ENCODE measurements around the gene TMEM45A.

TMEM45A gene

GRCh38 chr3:100456745-100457144 is 35.7 kb upstream of the TMEM45A start:
- H3K27ac ChIP-seq: no peak overlapping the region
- TF ChIP-seq ZFX (IDR thresholded peaks at IDR 0.05): no peak
- TF ChIP-seq, protein P1, sequence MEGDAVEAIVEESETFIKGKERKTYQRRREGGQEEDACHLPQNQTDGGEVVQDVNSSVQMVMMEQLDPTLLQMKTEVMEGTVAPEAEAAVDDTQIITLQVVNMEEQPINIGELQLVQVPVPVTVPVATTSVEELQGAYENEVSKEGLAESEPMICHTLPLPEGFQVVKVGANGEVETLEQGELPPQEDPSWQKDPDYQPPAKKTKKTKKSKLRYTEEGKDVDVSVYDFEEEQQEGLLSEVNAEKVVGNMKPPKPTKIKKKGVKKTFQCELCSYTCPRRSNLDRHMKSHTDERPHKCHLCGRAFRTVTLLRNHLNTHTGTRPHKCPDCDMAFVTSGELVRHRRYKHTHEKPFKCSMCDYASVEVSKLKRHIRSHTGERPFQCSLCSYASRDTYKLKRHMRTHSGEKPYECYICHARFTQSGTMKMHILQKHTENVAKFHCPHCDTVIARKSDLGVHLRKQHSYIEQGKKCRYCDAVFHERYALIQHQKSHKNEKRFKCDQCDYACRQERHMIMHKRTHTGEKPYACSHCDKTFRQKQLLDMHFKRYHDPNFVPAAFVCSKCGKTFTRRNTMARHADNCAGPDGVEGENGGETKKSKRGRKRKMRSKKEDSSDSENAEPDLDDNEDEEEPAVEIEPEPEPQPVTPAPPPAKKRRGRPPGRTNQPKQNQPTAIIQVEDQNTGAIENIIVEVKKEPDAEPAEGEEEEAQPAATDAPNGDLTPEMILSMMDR (conservative IDR thresholded peaks at IDR 0.05): no peak

- no peak for TF ChIP-seq ZFX (IDR thresholded peaks at IDR 0.05)
- TF ChIP-seq, protein P1 (conservative IDR thresholded peaks at IDR 0.05): no peak
- H3K27ac ChIP-seq: no peak overlapping the region
Measured at GRCh38 chr3:100457811-100458210, 34.6 kb upstream of the TMEM45A start.

DNA sequence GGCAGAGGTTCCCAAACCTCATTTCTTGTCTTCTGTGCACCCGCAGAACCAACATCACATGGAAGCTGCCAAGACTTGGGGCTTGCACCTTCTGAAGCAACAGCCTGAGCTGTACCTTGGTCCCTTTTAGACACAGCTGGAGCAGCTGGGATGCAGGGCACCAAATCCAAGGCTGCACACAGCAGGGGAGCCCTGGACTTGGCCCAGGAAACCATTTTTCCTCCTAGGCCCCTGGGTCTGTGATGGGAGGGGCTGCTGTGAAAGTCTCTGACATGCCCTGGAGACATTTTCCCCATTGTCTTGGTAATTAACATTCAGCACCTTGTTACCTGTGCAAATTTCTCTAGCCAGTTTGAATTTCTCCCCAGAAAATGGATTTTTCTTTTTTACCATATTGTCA is 33.6 kb upstream of the TMEM45A start:
- no peak overlapping the region for H3K27ac ChIP-seq
- TF ChIP-seq ZFX (IDR thresholded peaks at IDR 0.05): no peak
- TF ChIP-seq, protein P1 (conservative IDR thresholded peaks at IDR 0.05): no peak

- no peak for TF ChIP-seq ZFX (IDR thresholded peaks at IDR 0.05)
- TF ChIP-seq, protein P1 (conservative IDR thresholded peaks at IDR 0.05): peak; percentile 79
Measured at GRCh38 chr3:100463002-100463401, 29.4 kb upstream of the TMEM45A start.

DNA sequence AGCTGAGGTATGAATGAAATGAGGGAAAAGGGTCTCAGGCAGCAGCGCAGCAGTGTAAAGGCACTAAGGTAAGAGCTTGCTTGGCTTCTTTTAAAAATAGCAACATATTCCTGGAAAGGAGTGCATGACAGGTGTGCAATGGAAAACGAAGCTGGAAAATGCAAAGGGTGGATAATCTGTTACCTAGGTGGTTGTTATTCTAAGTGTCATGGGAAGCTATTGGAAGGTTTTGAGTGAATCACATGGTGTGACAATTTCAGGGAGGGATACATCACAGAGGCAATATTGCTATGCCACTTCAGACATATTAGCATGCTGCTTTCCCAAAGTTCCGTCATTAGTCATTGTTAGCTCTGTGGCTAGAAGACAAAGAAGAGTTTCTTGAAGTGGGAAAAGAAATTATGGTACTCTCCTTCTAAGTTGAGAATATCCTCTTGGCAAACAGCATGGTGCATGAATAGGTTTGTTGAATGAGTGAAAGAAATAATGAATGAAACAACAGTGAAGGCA is 28.7 kb upstream of the TMEM45A start:
- TF ChIP-seq ZFX (IDR thresholded peaks at IDR 0.05): no peak
- TF ChIP-seq, protein P1 (conservative IDR thresholded peaks at IDR 0.05): no peak
- H3K27ac ChIP-seq: no peak overlapping the region

More at GRCh38 chr3:100463002-100463401, 29.4 kb upstream of the TMEM45A start:
- no peak overlapping the region for H3K27ac ChIP-seq

DNA sequence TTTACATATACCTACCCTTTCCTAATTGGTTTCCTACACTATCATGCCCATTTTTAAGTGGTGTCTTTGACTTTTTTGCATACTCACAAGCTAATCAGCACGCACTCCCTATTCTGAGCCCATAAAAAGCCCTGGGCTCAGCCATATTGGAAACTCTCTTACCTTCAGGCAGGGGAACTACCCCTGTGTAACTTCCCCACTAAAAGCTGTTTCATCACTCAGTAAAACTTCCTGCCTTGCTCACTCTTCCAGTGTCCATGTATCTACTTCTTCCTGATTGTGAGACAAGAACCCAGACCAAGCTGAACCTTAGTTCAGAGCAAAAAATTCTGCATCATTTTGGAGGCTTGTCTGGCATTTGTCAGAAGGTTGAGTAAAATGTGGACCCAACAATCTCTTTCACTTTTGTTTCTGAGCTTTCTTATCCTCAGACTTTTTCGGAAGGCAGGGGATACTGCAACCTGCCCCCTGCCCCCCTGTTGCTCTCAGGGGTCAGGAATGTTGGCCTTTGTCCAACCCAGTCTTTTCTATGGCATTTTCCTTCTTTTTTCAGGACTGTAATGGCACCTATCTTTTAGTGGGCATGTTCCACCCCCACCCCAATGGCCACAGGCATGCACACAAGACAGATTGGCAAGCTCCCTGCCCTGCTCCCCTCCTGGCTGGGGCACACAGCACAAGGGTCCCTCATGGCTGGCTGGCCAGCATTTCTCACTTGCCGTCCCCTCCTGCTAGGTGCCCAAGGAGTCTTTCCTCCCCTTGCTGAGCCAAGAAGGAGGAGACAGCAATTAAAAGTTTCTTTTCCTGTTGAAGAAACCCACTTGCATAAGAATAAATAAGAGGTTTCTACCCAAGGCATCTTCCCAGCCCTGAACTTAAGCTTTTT is 26.3 kb upstream of the TMEM45A start:
- TF ChIP-seq, protein P1 (conservative IDR thresholded peaks at IDR 0.05): no peak
- TF ChIP-seq ZFX (IDR thresholded peaks at IDR 0.05): no peak
- H3K27ac ChIP-seq: no peak overlapping the region

DNA sequence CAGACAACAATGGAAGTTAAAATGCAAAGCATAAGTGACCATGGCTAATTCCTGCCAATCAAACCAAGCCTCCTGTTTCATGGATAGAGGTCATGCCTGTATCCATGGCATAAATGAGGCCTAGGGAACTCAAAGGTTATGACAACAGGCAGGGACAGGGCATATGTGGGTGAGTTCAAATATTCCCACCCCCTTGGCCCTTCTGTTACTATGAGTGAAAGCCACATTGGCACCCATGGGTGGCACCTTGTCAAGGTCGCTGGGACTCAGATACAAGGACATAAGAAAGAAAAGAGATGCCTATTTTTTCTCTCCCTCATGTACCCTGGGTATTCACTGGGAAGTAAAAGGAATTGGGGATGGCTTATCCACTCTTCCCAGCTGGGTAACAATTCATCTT is 25.3 kb upstream of the TMEM45A start:
- no peak overlapping the region for H3K27ac ChIP-seq
- TF ChIP-seq, protein P1 (conservative IDR thresholded peaks at IDR 0.05): no peak
- TF ChIP-seq ZFX (IDR thresholded peaks at IDR 0.05): no peak
